Fibroblast of lung (primary cell): ENCODE results near the gene C1QL1. TPM values are rescaled to one million over a fixed set of nuclear protein-coding genes. Genes with fewer than 3 reads are reported as not detected.
A peak's percentile ranks its signal among the peaks of the same experiment; 100 is the strongest.

Source experiments
- DNase-seq, 2 donors: peaks; one replicate each; pipeline versions ENCODE4 v3.0.0 to v3.0.0-alpha.2; 2010; ENCODE audit warnings: low read depth in 2 of 2
- H2AFZ ChIP-seq: 2 replicates; pipeline ENCODE4 v1.5.1; 2012; ENCODE audit warnings: low read length, control low read depth, inconsistent platforms
- H3K27ac ChIP-seq: 2 replicates; pipeline ENCODE4 v1.5.1; 2011; ENCODE audit warnings: low read length, control low read depth; ENCODE audit not compliant: insufficient read depth
- H3K27me3 ChIP-seq: 2 replicates; pipeline ENCODE4 v1.5.1; 2011; ENCODE audit warnings: mild to moderate bottlenecking, low read length; ENCODE audit not compliant: control insufficient read depth, insufficient read depth
- H3K36me3 ChIP-seq: 2 replicates; pipeline ENCODE4 v1.5.1; 2011; ENCODE audit warnings: low read length; ENCODE audit not compliant: control insufficient read depth, insufficient read depth
- H3K4me1 ChIP-seq: 2 replicates; pipeline ENCODE4 v1.5.1; 2011; ENCODE audit warnings: low read length; ENCODE audit not compliant: control insufficient read depth, insufficient read depth; ENCODE audit errors: extremely low read depth
- H3K4me2 ChIP-seq: 2 replicates; pipeline ENCODE4 v1.5.1; 2011; ENCODE audit warnings: low read length, control low read depth; ENCODE audit not compliant: insufficient read depth; ENCODE audit errors: extremely low read depth
- H3K4me3 ChIP-seq, 4 experiments: fragments of 200-600 bp in 1 of 4; sonication (generic) in 1 of 4; replicated peaks in 1 of 4; 2 replicates each; pipeline ENCODE4 v1.5.1; 2011 to 2016; ENCODE audit warnings: low read length in 4 of 4, low read depth in 3 of 4, mild to moderate bottlenecking in 3 of 4, control low read depth in 2 of 4, inconsistent platforms in 1 of 4, mixed read lengths in 1 of 4; ENCODE audit not compliant: insufficient read depth in 1 of 4; ENCODE audit errors: control extremely low read depth in 1 of 4
- H3K79me2 ChIP-seq: 2 replicates; pipeline ENCODE4 v1.5.1; 2012; ENCODE audit warnings: mild to moderate bottlenecking, low read length, inconsistent platforms; ENCODE audit not compliant: control insufficient read depth, insufficient read depth
- H3K9ac ChIP-seq: 2 replicates; pipeline ENCODE4 v1.5.1; 2011; ENCODE audit warnings: mild to moderate bottlenecking, low read length, control low read depth; ENCODE audit not compliant: insufficient read depth
- H3K9me3 ChIP-seq: 2 replicates; pipeline ENCODE4 v1.5.1; 2012; ENCODE audit warnings: low read depth, low read length; ENCODE audit not compliant: control insufficient read depth, insufficient read depth
- H4K20me1 ChIP-seq: 2 replicates; pipeline ENCODE4 v1.5.1; 2011; ENCODE audit warnings: low read length; ENCODE audit not compliant: control insufficient read depth, insufficient read depth; ENCODE audit errors: extremely low read depth
- CTCF ChIP-seq, 2 donors: IDR thresholded peaks in 1 of 2; conservative IDR thresholded peaks in 1 of 2; 1 replicate in 1 of 2; 2 replicates in 1 of 2; pipeline ENCODE4 v1.5.1; 2011 to 2012; ENCODE audit warnings: low read length in 2 of 2, control low read depth in 1 of 2, inconsistent platforms in 1 of 2, low read depth in 1 of 2, mild to moderate bottlenecking in 1 of 2
- EZH2 ChIP-seq: IDR thresholded peaks from 2 replicates; pipeline ENCODE4 v1.5.1; 2012; ENCODE audit warnings: low read length, control low read depth, mild to moderate bottlenecking; ENCODE audit errors: missing control alignments
- polyA plus RNA-seq, 2 donors: library from polyadenylated mRNA; depleted of rRNA in 1 of 2; stranded (reverse) in 1 of 2; unstranded in 1 of 2; fragments of >200 nt; gene quantifications; 2 replicates each; pipeline ENCODE4 v1.2.1, GENCODE V29; 2011 to 2012; ENCODE audit warnings: missing spikeins in 1 of 2
- total RNA-seq: library from RNA; depleted of rRNA; stranded (reverse); fragments of >200 nt; gene quantifications from 2 replicates; pipeline ENCODE4 v1.2.1, GENCODE V29; 2014

Gene C1QL1
- total and polyA plus RNA-seq, 2 donors (not counting 1 experiment from before 2014, with no cell fraction given): 0.53 to 1.3 TPM

GRCh38 chr17:44999433-44999832 is 31.3 kb upstream of the C1QL1 start:
- DNase-seq: no peak
- Histone ChIP-seq H3K27ac (no peak overlapping the region), H3K4me1 (no peaks in the 10 kb centered on the region), H3K79me2 (no peaks in the 10 kb centered on the region), H3K9me3 (no peaks in the 10 kb centered on the region), H3K27me3 (peaks cover 24% of the 10 kb centered on the region), H3K4me3 (no peak overlapping the region), H4K20me1 (no peaks in the 10 kb centered on the region), H3K9ac (no peak overlapping the region), H3K36me3 (no peaks in the 10 kb centered on the region), H2AFZ (no peak overlapping the region), H3K4me2 (no peak overlapping the region)
- TF ChIP-seq CTCF (conservative IDR thresholded peaks at IDR 0.05 in 1 of 2, IDR thresholded peaks at IDR 0.05 in 1 of 2; ENCODE audit: low read depth in 1 of 2, low read length in 2 of 2) (no peak), EZH2 (no peak)

- Histone ChIP-seq H3K79me2 (no peaks in the 10 kb centered on the region), H3K4me1 (no peaks in the 10 kb centered on the region), H3K9ac (no peak overlapping the region), H3K4me2 (no peak overlapping the region), H3K4me3 (no peak overlapping the region), H4K20me1 (no peaks in the 10 kb centered on the region), H2AFZ (no peak overlapping the region), H3K27me3 (peaks cover 29% of the 10 kb centered on the region), H3K27ac (no peak overlapping the region), H3K9me3 (no peaks in the 10 kb centered on the region), H3K36me3 (no peaks in the 10 kb centered on the region)
- DNase-seq: no peak
- TF ChIP-seq EZH2: no peak
- TF ChIP-seq CTCF (conservative IDR thresholded peaks at IDR 0.05 in 1 of 2, IDR thresholded peaks at IDR 0.05 in 1 of 2; ENCODE audit: low read depth in 1 of 2, low read length in 2 of 2): no peak
Observed at GRCh38 chr17:44998646-44999045, 30.5 kb upstream of the C1QL1 start.

GRCh38 chr17:44997733-44998520 is 29.8 kb upstream of the C1QL1 start:
- TF ChIP-seq CTCF (conservative IDR thresholded peaks at IDR 0.05 in 1 of 2, IDR thresholded peaks at IDR 0.05 in 1 of 2; ENCODE audit: low read depth in 1 of 2, low read length in 2 of 2): no peak
- no peak for TF ChIP-seq EZH2
- Histone ChIP-seq H3K4me3 (no peak overlapping the region), H3K4me2 (no peak overlapping the region), H3K27me3 (peaks cover 29% of the 10 kb centered on the region), H3K9ac (no peak overlapping the region), H3K4me1 (no peaks in the 10 kb centered on the region), H4K20me1 (no peaks in the 10 kb centered on the region), H3K79me2 (no peaks in the 10 kb centered on the region), H2AFZ (no peak overlapping the region), H3K9me3 (no peaks in the 10 kb centered on the region), H3K27ac (no peak overlapping the region), H3K36me3 (no peaks in the 10 kb centered on the region)
- peak in 1 of 2 donors; percentile 56 for DNase-seq
